ENCODE measurements around the gene SAT1. TPM values are rescaled to one million over a fixed set of nuclear protein-coding genes. Genes with fewer than 3 reads are reported as not detected.

The SAT1 gene
- total RNA-seq, 2 experiments from 2014 or later: 94.1 to 101 TPM

DNA sequence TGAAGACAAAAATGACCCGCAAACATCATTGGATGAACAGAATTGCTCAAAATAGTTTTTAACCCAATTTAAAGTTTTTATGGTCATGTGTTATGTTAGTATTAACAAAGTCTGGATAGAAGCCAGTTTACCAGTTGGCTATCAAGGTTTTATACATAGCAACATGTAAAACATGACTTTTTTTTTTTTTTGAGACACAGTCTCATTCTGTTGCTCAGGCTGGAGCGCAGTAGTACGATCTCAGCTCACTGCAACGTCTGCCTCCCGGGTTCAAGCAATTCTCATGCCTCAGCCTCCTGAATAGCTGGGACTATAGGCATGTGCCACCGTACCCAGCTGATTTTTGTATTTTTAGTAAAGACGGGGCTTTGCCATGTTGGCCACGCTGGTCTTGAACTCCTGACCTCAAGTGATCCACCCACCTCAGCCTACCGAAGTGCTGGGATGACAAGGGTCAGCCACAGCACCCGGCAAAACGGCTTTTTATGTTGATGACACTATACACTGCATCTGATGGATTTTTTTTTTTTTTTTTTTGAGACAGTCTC lies 3.4 kb downstream of the SAT1 start:
- H3K27me3 Mint-ChIP-seq: no peaks in the 10 kb centered on the region
- no peak for DNase-seq
- peaks cover 30% of the 10 kb centered on the region for H3K36me3 Mint-ChIP-seq (ENCODE audit: low read depth)
- POLR2A ChIA-PET: no interaction called here
- peaks cover 32% of the 10 kb centered on the region for H3K4me1 Mint-ChIP-seq (ENCODE audit: low read depth)
- H3K9me3 Mint-ChIP-seq: no peaks in the 10 kb centered on the region
- intact Hi-C loops (cut with micrococcal nuclease): no loop called here
- no peak for ATAC-seq
- CTCF ChIA-PET: no interaction called here
- TF ChIP-seq, protein P1, sequence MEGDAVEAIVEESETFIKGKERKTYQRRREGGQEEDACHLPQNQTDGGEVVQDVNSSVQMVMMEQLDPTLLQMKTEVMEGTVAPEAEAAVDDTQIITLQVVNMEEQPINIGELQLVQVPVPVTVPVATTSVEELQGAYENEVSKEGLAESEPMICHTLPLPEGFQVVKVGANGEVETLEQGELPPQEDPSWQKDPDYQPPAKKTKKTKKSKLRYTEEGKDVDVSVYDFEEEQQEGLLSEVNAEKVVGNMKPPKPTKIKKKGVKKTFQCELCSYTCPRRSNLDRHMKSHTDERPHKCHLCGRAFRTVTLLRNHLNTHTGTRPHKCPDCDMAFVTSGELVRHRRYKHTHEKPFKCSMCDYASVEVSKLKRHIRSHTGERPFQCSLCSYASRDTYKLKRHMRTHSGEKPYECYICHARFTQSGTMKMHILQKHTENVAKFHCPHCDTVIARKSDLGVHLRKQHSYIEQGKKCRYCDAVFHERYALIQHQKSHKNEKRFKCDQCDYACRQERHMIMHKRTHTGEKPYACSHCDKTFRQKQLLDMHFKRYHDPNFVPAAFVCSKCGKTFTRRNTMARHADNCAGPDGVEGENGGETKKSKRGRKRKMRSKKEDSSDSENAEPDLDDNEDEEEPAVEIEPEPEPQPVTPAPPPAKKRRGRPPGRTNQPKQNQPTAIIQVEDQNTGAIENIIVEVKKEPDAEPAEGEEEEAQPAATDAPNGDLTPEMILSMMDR (IDR thresholded peaks at IDR 0.05): no peak
- H3K27ac Mint-ChIP-seq: no peak overlapping the region
- H3K4me3 Mint-ChIP-seq: no peak overlapping the region

DNA sequence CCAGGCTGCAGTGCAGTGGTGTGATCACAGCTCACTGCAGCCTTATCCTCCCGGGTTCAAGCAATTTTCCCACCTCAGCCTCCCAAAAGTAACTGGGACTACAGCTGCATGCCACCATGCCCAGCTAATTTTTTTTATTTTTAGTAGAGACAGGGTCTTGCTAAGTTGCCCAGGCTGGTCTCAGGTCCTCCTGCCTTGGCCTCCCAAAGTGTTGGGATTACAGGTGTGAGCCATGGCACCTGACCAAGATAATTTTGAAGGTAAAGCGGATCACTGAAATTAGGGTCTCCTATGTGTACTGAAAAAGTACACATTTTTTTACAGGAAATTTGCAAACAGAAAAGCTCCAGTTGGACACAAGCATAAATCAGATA lies 4.8 kb downstream of the SAT1 start:
- no peak for ATAC-seq
- Mint-ChIP-seq H3K36me3 (ENCODE audit: low read depth) (peaks cover 30% of the 10 kb centered on the region), H3K27me3 (no peaks in the 10 kb centered on the region), H3K4me1 (ENCODE audit: low read depth) (peaks cover 20% of the 10 kb centered on the region), H3K4me3 (no peak overlapping the region), H3K27ac (no peak overlapping the region), H3K9me3 (no peaks in the 10 kb centered on the region)
- intact Hi-C loops (cut with micrococcal nuclease): no loop called here
- POLR2A ChIA-PET: no interaction called here
- DNase-seq: no peak
- TF ChIP-seq, protein P1 (IDR thresholded peaks at IDR 0.05): no peak
- CTCF ChIA-PET: interaction anchor here (2.1 kb wide), 1 partner anchor 114 kb away, joined by 7 read pairs; no protein-coding TSS in a partner anchor

GRCh38 chrX:23788521-23788920 lies 5.5 kb downstream of the SAT1 start:
- intact Hi-C loops (cut with micrococcal nuclease): no loop called here
- Mint-ChIP-seq H3K27me3 (no peaks in the 10 kb centered on the region), H3K36me3 (ENCODE audit: low read depth) (peaks cover 29% of the 10 kb centered on the region), H3K27ac (no peak overlapping the region), H3K4me1 (ENCODE audit: low read depth) (peaks cover 19% of the 10 kb centered on the region), H3K9me3 (no peaks in the 10 kb centered on the region), H3K4me3 (no peak overlapping the region)
- POLR2A ChIA-PET: no interaction called here
- TF ChIP-seq, protein P1 (IDR thresholded peaks at IDR 0.05): no peak
- no peak for ATAC-seq
- CTCF ChIA-PET: interaction anchor here (2.1 kb wide), 1 partner anchor 113 kb away, joined by 7 read pairs; no protein-coding TSS in a partner anchor
- no peak for DNase-seq

GRCh38 chrX:23788946-23789345 lies 6.0 kb downstream of the SAT1 start:
- intact Hi-C loops (cut with micrococcal nuclease): no loop called here
- ChIA-PET CTCF (interaction anchor here (1.3 to 2.1 kb wide), 2 partner anchors 113 kb away, joined by 3 to 7 read pairs; no protein-coding TSS in a partner anchor), POLR2A (no interaction called here)
- DNase-seq: no peak
- H3K4me3 Mint-ChIP-seq: no peak overlapping the region
- H3K27me3 Mint-ChIP-seq: no peaks in the 10 kb centered on the region
- peaks cover 25% of the 10 kb centered on the region for H3K36me3 Mint-ChIP-seq (ENCODE audit: low read depth)
- TF ChIP-seq, protein P1 (IDR thresholded peaks at IDR 0.05): no peak
- no peak for ATAC-seq
- no peaks in the 10 kb centered on the region for H3K9me3 Mint-ChIP-seq
- no peak overlapping the region for H3K27ac Mint-ChIP-seq
- H3K4me1 Mint-ChIP-seq (ENCODE audit: low read depth): peaks cover 19% of the 10 kb centered on the region

- H3K4me1 Mint-ChIP-seq (ENCODE audit: low read depth): peaks cover 15% of the 10 kb centered on the region
- peaks cover 19% of the 10 kb centered on the region for H3K36me3 Mint-ChIP-seq (ENCODE audit: low read depth)
- TF ChIP-seq, protein P1 (IDR thresholded peaks at IDR 0.05): no peak
- no peaks in the 10 kb centered on the region for H3K27me3 Mint-ChIP-seq
- no peaks in the 10 kb centered on the region for H3K9me3 Mint-ChIP-seq
- POLR2A ChIA-PET: no interaction called here
- CTCF ChIA-PET: interaction anchor here (1.3 kb wide), 1 partner anchor 112 kb away, joined by 3 read pairs; no protein-coding TSS in a partner anchor
- no peak for DNase-seq
- intact Hi-C loops (cut with micrococcal nuclease): no loop called here
- H3K27ac Mint-ChIP-seq: no peak overlapping the region
- no peak for ATAC-seq
- no peak overlapping the region for H3K4me3 Mint-ChIP-seq
These were observed 6.6 kb downstream of the SAT1 start for GRCh38 chrX:23789386-23790154.
